WTC11 (cell line): ENCODE data around the gene TECR. TPM values are rescaled to one million over a fixed set of nuclear protein-coding genes. Genes with fewer than 3 reads are reported as not detected.

Experiments
- ATAC-seq: fragments of 200-7000 bp; cut with Tn5 transposase; 2 replicates; pipeline ENCODE4 v1.10.0; 2021; ENCODE audit warnings: mild to moderate bottlenecking, moderate library complexity
- CTCF ChIA-PET: fragments of 300-600 bp; sonication (Branson Sonifier 250); formaldehyde crosslinking; loops from one replicate; lab custom pipeline; 2021; ENCODE audit warnings: antibody characterized with exemption; lab: Charles Lee
- POLR2A ChIA-PET: fragments of 350-600 bp; sonication (Branson Sonifier 250); formaldehyde crosslinking; loops from one replicate; lab custom pipeline; 2021; ENCODE audit warnings: antibody characterized with exemption; lab: Charles Lee
- DNase-seq: peaks from one replicate; pipeline ENCODE4 v3.0.0; 2021; ENCODE audit warnings: low spot score
- H3K27ac Mint-ChIP-seq: 2 replicates; pipeline ENCODE4 v1.8.0; 2021; ENCODE audit warnings: mixed read lengths
- H3K27me3 Mint-ChIP-seq: 2 replicates; pipeline ENCODE4 v1.8.0; 2021; ENCODE audit warnings: low read depth, mild to moderate bottlenecking, moderate library complexity, mixed read lengths
- H3K36me3 Mint-ChIP-seq: 2 replicates; pipeline ENCODE4 v1.8.0; 2021; ENCODE audit warnings: mixed read lengths
- H3K4me1 Mint-ChIP-seq: 2 replicates; pipeline ENCODE4 v1.8.0; 2022; ENCODE audit warnings: mixed read lengths
- H3K4me3 Mint-ChIP-seq: 2 replicates; pipeline ENCODE4 v1.8.0; 2021; ENCODE audit warnings: mild to moderate bottlenecking, moderate library complexity, mixed read lengths
- H3K9me3 Mint-ChIP-seq: 2 replicates; pipeline ENCODE4 v1.8.0; 2021; ENCODE audit warnings: mixed read lengths
- ATF3 ChIP-seq: sonication (generic); formaldehyde crosslinking; conservative IDR thresholded peaks from 2 replicates; pipeline ENCODE4 v1.8.1; 2022; ENCODE audit warnings: mild to moderate bottlenecking, missing genetic modification reagents
- CBFB ChIP-seq: sonication (generic); formaldehyde crosslinking; IDR thresholded peaks from 2 replicates; pipeline ENCODE4 v1.8.1; 2022; ENCODE audit warnings: mild to moderate bottlenecking, low read depth, missing genetic modification reagents
- CREB1 ChIP-seq: sonication (generic); formaldehyde crosslinking; IDR thresholded peaks from 2 replicates; pipeline ENCODE4 v1.8.0; 2023; ENCODE audit warnings: mild to moderate bottlenecking, missing genetic modification reagents
- E2F4 ChIP-seq: sonication (generic); formaldehyde crosslinking; IDR thresholded peaks from 2 replicates; pipeline ENCODE4 v1.8.1; 2022; ENCODE audit warnings: low read depth, mild to moderate bottlenecking, moderate library complexity, missing genetic modification reagents, borderline replicate concordance
- ELF4 ChIP-seq: sonication (generic); formaldehyde crosslinking; IDR thresholded peaks from 2 replicates; pipeline ENCODE4 v1.8.1; 2022; ENCODE audit warnings: low read depth, mild to moderate bottlenecking, moderate library complexity, missing genetic modification reagents
- EMX1 ChIP-seq: fragments of 250-450 bp; sonication (Bioruptor Pico); IDR thresholded peaks from 2 replicates; pipeline ENCODE4 v1.8.0; 2021; ENCODE audit warnings: mild to moderate bottlenecking
- FOXJ3 ChIP-seq: sonication (generic); formaldehyde crosslinking; IDR thresholded peaks from 2 replicates; pipeline ENCODE4 v1.9.0; 2021; ENCODE audit warnings: missing genetic modification reagents, mild to moderate bottlenecking, borderline replicate concordance
- FOXP1 ChIP-seq: sonication (generic); formaldehyde crosslinking; IDR thresholded peaks from 2 replicates; pipeline ENCODE4 v1.8.0; 2022; ENCODE audit warnings: missing genetic modification reagents, mild to moderate bottlenecking, moderate library complexity, borderline replicate concordance
- GABPB1 ChIP-seq: sonication (generic); formaldehyde crosslinking; IDR thresholded peaks from 2 replicates; pipeline ENCODE4 v1.8.1; 2023; ENCODE audit warnings: mild to moderate bottlenecking, missing genetic modification reagents
- NR2C2 ChIP-seq: sonication (generic); formaldehyde crosslinking; IDR thresholded peaks from 2 replicates; pipeline ENCODE4 v1.8.0; 2022; ENCODE audit warnings: mild to moderate bottlenecking, missing genetic modification reagents
- OVOL2 ChIP-seq: fragments of 250-450 bp; sonication (Bioruptor Pico); IDR thresholded peaks from 2 replicates; pipeline ENCODE4 v1.9.0; 2021; ENCODE audit warnings: mild to moderate bottlenecking, borderline replicate concordance
- RORB ChIP-seq: fragments of 250-450 bp; sonication (Bioruptor Pico); IDR thresholded peaks from 2 replicates; pipeline ENCODE4 v1.9.0; 2021; ENCODE audit warnings: mild to moderate bottlenecking
- SMAD3 ChIP-seq: sonication (generic); formaldehyde crosslinking; IDR thresholded peaks from 2 replicates; pipeline ENCODE4 v1.8.0; 2022; ENCODE audit warnings: missing genetic modification reagents, mild to moderate bottlenecking, borderline replicate concordance
- SMAD4 ChIP-seq: sonication (generic); formaldehyde crosslinking; IDR thresholded peaks from 2 replicates; pipeline ENCODE4 v1.8.0; 2022; ENCODE audit warnings: mild to moderate bottlenecking, missing genetic modification reagents
- TEAD1 ChIP-seq: sonication (generic); formaldehyde crosslinking; IDR thresholded peaks from 2 replicates; pipeline ENCODE4 v1.8.0; 2022; ENCODE audit warnings: mild to moderate bottlenecking, missing genetic modification reagents
- USF2 ChIP-seq: sonication (generic); formaldehyde crosslinking; IDR thresholded peaks from 2 replicates; pipeline ENCODE4 v1.8.1; 2023; ENCODE audit warnings: mild to moderate bottlenecking, missing genetic modification reagents, moderate library complexity
- ZNF138 ChIP-seq: sonication (generic); formaldehyde crosslinking; conservative IDR thresholded peaks from 2 replicates; pipeline ENCODE4 v1.8.1; 2022; ENCODE audit warnings: mild to moderate bottlenecking, moderate library complexity, missing genetic modification reagents
- ZNF232 ChIP-seq: sonication (generic); formaldehyde crosslinking; IDR thresholded peaks from 2 replicates; pipeline ENCODE4 v1.8.0; 2022; ENCODE audit warnings: mild to moderate bottlenecking, missing genetic modification reagents
- ZNF416 ChIP-seq: fragments of 250-450 bp; sonication (Bioruptor Pico); IDR thresholded peaks from 2 replicates; pipeline ENCODE4 v1.9.0; 2021; ENCODE audit warnings: mild to moderate bottlenecking, inconsistent platforms
- ZNF425 ChIP-seq: fragments of 250-450 bp; sonication (Bioruptor Pico); conservative IDR thresholded peaks from 2 replicates; pipeline ENCODE4 v1.9.0; 2021; ENCODE audit warnings: mild to moderate bottlenecking
- total RNA-seq: library from RNA; stranded (reverse); gene quantifications from 3 replicates; pipeline ENCODE4 v1.2.3, GENCODE V29; 2021
- TF ChIP-seq, protein P1 (sequence below): sonication (generic); formaldehyde crosslinking; IDR thresholded peaks from 2 replicates; pipeline ENCODE4 v1.8.0; 2022; ENCODE audit warnings: mild to moderate bottlenecking, missing genetic modification reagents
- TF ChIP-seq, protein P2 (sequence below): sonication (generic); formaldehyde crosslinking; IDR thresholded peaks from 2 replicates; pipeline ENCODE4 v1.8.0; 2022; ENCODE audit warnings: mild to moderate bottlenecking, missing genetic modification reagents
- TF ChIP-seq, protein P3 (sequence below): fragments of 250-450 bp; sonication (Bioruptor Pico); IDR thresholded peaks from 2 replicates; pipeline ENCODE4 v1.8.0; 2021; ENCODE audit warnings: mild to moderate bottlenecking

Gene TECR
- total RNA-seq, 1 experiment from 2014 or later: 161 TPM

GRCh38 chr19:14565298-14565679 lies 35.9 kb downstream of the TECR start:
- Mint-ChIP-seq H3K4me1 (peaks cover 26% of the 10 kb centered on the region), H3K9me3 (no peaks in the 10 kb centered on the region), H3K36me3 (peaks cover 2% of the 10 kb centered on the region), H3K4me3 (no peak overlapping the region), H3K27ac (no peak overlapping the region), H3K27me3 (no peaks in the 10 kb centered on the region)
- DNase-seq (no peak), ATAC-seq (no peak)
- TF ChIP-seq FOXJ3 (CRISPR knock-in tag) (no peak), GABPB1 (no peak), CBFB (CRISPR knock-in tag) (no peak), CREB1 (CRISPR knock-in tag) (no peak), USF2 (CRISPR knock-in tag) (no peak), SMAD4 (CRISPR knock-in tag) (no peak), ZNF425 (CRISPR knock-in tag) (no peak), ZNF138 (CRISPR knock-in tag) (no peak), FOXP1 (CRISPR knock-in tag) (no peak), ELF4 (no peak), TEAD1 (CRISPR knock-in tag) (no peak)
- TF ChIP-seq, protein P1, sequence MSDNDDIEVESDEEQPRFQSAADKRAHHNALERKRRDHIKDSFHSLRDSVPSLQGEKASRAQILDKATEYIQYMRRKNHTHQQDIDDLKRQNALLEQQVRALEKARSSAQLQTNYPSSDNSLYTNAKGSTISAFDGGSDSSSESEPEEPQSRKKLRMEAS (CRISPR knock-in tag): no peak
- CTCF ChIA-PET: interaction anchor here (1.2 kb wide), 1 partner anchor 121 kb away, joined by 3 read pairs; no protein-coding TSS in a partner anchor
- POLR2A ChIA-PET: no interaction called here

- Mint-ChIP-seq H3K36me3 (peaks cover 2% of the 10 kb centered on the region), H3K4me1 (peaks cover 22% of the 10 kb centered on the region), H3K27me3 (no peaks in the 10 kb centered on the region), H3K27ac (no peak overlapping the region), H3K4me3 (no peak overlapping the region), H3K9me3 (no peaks in the 10 kb centered on the region)
- ChIA-PET POLR2A (no interaction called here), CTCF (interaction anchor here (1.2 kb wide), 1 partner anchor 121 kb away, joined by 3 read pairs; no protein-coding TSS in a partner anchor)
- ATAC-seq (no peak), DNase-seq (no peak)
- TF ChIP-seq E2F4 (CRISPR knock-in tag) (no peak), SMAD3 (CRISPR knock-in tag) (no peak), ZNF416 (CRISPR knock-in tag) (no peak), NR2C2 (no peak), ZNF232 (CRISPR knock-in tag) (no peak), OVOL2 (CRISPR knock-in tag) (no peak), EMX1 (CRISPR knock-in tag) (no peak), RORB (CRISPR knock-in tag) (no peak), ATF3 (no peak), FOXP1 (CRISPR knock-in tag) (no peak)
- TF ChIP-seq, protein P2, sequence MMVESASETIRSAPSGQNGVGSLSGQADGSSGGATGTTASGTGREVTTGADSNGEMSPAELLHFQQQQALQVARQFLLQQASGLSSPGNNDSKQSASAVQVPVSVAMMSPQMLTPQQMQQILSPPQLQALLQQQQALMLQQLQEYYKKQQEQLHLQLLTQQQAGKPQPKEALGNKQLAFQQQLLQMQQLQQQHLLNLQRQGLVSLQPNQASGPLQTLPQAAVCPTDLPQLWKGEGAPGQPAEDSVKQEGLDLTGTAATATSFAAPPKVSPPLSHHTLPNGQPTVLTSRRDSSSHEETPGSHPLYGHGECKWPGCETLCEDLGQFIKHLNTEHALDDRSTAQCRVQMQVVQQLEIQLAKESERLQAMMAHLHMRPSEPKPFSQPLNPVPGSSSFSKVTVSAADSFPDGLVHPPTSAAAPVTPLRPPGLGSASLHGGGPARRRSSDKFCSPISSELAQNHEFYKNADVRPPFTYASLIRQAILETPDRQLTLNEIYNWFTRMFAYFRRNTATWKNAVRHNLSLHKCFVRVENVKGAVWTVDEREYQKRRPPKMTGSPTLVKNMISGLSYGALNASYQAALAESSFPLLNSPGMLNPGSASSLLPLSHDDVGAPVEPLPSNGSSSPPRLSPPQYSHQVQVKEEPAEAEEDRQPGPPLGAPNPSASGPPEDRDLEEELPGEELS (CRISPR knock-in tag): no peak
- TF ChIP-seq, protein P3, sequence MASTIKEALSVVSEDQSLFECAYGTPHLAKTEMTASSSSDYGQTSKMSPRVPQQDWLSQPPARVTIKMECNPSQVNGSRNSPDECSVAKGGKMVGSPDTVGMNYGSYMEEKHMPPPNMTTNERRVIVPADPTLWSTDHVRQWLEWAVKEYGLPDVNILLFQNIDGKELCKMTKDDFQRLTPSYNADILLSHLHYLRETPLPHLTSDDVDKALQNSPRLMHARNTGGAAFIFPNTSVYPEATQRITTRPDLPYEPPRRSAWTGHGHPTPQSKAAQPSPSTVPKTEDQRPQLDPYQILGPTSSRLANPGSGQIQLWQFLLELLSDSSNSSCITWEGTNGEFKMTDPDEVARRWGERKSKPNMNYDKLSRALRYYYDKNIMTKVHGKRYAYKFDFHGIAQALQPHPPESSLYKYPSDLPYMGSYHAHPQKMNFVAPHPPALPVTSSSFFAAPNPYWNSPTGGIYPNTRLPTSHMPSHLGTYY: no peak
Observed at GRCh38 chr19:14565765-14566711, 36.6 kb downstream of the TECR start.
